CD4-positive, alpha-beta T cell treated with Interleukin-15 for 4 hours (primary cell): ENCODE results near the gene GALNTL6.
A peak's percentile ranks its signal among the peaks of the same experiment; 100 is the strongest.
"Not testable (repeated sequence)": the region's sequence is repeated elsewhere in the genome, so short reads cannot be mapped to it uniquely, and the experiment has no call there.

Experiments
- DNase-seq: peaks from one replicate; pipeline ENCODE4 v3.0.0-alpha.2; 2020; ENCODE audit warnings: low spot score

The GALNTL6 gene

DNA sequence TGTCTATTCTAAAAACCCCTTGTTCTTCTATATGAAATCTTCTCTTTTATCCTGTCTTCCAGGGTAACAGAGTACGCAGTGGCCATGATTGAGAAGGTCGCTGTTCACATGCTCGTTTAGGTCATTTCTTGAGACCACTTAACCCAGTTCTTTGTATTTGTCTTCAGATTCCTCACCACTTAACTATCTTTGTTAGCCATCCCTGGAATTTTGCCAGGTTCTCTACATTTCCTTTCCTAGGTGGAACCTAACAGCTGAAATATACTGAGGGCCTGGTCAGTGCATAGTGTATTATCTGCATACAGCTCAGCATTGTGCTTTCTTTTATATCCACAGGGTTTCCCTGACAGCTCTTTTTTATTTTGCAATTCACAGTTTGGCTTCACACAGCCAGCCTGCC, 1206.5 kb downstream of the GALNTL6 start:
- DNase-seq: no peak

DNA sequence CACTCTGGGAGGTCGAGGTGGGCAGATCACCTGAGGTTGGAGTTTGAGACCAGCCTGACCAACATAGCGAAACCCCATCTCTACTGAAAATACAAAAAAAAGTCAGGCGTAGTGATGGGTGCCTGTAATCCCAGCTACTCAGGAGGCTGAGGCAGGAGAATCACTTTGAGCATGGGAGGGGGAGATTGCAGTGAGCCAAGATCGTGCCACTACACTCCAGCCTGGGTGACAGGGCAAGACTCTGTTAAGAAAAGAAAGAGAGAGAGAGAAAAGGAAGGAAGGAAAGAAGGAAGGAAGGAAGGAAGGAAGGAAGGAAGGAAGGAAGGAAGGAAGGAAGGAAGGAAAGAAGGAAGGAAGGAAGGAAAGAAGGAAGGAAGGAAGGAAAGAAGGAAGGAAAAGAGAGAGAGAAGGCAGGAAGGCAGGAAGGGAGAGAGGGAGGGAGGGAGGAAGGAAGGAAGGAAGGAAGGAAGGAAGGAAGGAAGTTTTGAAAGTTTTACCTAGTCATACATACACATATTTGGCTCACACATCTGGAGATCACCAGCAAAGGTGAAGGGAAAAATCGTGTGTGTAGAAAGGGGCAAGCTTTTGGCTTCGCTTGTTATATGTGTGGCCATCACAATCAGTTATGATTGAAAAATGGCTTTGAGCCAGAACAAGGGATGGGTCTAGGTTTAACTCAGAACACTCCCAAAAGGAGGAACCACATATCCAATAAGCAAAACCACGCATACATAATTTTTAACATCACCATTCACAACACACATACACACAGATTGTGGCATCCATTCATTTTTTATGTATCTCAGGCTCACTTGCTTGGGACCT, 1208.8 kb downstream of the GALNTL6 start:
- DNase-seq: not testable (repeated sequence)

DNA sequence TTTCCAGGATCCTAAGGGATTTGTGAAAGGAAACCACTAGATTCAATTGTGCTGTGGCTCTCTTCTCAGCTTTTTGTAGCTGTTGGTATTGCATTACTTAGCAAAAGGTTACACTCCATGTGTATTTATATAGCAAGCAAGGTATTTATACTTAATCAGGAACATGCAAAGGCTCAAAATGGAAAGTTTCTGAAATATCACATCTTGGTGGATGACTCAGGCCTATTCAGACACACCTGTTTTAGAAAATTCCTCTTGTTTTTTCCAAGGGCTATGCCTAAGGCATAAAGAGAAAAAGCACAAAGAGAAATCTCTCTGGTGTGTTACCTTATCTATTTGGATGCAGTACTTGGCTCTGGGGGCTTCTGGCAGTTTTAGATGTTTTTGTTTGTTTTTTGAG, 1211.0 kb downstream of the GALNTL6 start:
- DNase-seq: no peak

DNA sequence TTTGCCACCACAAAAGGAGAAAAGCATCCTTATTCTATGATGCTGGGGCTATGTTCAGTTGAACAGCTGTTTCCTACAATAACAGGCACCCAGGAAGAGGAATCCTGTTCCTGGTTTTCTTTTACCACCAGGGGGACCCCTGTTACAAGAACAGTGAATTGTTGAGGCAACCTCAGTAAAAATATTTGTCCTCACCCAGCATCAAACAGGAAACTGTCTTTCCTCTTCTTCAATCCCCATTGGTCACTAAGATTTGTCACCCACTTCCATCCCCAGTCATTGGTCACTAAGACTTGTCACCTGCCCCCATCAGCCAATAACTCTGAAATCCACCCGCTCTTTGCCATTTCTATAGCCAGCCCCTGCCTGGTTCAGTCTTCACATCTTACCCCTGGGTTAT, 1211.9 kb downstream of the GALNTL6 start:
- DNase-seq: peak; percentile 33

DNA sequence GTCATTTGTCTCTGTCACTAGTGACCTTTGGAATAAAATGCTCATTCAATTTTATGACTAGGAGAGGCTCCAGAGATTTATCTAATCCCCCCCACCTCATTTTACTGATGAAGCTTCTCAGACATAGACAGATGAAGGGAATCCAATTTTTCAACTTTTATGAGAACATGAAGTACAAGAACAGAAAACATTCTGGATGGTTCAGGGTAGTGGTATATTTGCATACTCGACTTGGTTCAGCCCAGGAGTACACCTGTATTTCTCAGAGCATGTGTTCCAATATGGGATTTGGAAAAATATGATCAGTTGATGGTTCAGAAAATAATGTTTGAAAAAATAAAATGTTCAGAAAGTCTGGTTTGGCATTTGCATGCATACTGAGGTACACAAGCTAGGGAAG, 1224.0 kb downstream of the GALNTL6 start:
- DNase-seq: no peak

DNA sequence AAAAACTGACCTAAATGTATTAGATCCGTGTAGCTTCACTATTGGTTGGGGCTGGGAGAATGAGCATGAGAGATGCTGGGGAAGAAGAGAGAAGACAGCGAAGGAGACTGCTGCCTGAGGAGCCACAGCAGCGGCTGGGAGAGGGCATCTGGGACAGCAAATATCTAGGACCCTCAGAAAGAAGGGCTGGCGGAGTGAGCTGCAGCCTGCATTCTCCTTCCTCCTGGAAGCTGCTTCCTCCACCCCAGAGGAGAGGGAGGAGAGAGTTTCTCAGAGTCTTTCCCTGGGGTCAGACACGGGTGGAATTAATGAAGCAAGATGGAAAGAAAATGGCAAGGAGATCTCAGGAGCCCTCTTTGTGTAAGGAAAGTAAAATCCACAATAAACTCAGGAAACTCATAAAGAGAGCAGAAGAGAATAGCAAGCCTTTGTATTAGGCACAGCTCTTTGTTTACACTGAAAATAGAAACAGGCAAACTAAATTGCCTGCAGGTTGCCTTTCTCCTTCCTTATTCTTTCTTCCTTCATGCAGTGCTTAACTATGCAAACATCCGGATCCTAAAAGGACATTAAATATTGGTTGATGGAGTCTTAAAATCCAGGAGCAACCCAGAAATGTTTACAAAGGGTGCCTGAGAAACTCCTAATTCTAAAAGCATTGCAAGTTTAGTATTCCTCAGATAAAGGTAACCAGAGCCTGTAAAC, 1225.1 kb downstream of the GALNTL6 start:
- DNase-seq: no peak

DNA sequence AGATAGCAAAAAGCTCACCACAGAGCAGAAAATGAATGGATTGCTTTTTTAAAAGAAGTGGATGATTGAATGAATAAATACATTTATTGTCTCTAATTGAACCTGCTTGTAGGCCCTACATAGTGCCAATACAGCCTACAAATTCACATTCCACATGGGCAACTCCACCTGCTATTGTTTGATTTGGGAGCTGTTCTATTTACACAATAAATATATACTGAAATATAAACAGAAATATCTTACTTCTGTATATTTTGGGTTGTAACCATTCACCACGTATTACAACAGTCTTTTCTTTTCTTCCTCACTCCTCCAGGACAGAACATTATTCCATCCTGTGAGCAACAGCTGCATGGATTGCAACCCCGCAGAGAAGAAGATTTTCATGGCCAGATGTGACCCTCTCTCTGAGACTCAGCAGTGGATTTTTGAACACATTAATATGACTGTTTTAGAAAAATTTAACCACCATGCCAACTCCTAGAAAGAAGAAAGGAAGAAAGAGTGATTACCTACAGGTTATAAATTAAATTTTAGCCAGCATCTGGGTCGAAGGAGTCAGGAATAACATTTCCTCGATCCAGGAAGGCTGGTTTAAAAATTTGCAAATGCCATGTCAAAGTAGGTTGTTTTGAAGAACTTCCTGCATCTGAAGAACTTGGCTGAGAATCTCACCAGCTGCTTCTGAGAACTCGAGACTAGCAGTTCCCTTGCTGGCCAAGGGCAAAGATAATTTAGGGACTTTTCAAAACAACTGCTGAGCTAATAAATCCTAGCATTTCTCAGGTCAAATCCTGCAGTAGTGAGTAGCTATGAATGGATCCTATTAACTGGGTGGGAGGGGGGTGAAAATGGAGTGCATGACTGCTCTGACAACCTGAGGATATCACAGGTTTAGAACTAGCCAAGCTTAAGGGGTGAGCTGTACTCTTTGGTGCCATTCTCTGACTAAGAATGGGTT, 1226.7 kb downstream of the GALNTL6 start:
- no peak for DNase-seq

DNA sequence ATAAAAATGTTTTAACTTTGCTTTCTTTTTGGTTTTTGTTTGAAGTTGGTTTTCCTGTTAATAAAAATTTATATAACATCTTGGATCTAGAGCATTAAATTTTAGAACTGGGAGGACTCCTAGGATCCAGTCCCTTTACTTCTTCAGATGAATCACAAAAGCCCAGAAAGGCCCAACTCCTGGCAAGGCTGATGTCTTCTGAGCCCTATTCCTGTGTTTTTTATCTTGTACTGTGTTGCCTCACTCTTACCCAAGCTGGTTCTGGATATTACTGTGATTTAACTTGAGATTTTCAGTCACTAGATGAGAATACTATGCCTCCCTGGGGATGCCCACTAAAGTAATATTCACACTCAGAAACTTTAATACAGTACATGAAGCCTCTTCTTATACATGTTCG, 1228.3 kb downstream of the GALNTL6 start:
- DNase-seq: no peak

DNA sequence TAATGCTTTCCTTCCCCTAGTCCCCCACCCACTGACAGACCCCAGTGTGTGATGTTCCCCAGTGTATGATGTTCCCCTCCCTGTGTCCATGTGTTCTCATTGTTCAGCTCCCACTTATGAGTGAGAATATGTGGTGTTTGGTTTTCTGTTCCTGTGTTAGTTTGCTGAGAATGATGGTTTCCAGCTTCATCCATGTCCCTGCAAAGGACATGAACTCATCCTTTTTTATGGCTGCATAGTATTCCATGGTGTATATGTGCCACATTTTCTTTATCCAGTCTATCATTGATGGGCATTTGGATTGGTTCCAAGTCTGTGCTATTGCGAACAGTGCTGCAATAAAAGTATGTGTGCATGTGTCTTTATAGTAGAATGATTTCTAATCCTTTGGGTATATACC, 1228.9 kb downstream of the GALNTL6 start:
- not testable (repeated sequence) for DNase-seq

DNA sequence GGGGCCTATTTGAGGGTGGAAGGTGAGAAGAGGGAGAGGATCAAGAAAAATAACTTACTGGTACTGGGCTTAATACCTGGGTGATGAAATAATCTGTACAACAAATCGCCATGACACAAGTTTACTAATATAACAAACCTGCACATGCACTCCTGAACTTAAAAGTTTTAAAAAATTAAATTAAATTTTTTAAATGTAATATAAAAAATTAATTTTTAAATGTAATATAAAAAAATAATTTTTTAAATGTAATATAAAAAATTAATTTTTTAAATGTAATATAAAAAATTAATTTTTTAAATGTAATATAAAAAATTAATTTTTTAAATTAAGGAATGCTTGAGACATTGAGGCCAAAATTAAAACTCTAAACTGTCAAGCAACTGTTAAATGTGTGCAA, 1231.1 kb downstream of the GALNTL6 start:
- DNase-seq: no peak

DNA sequence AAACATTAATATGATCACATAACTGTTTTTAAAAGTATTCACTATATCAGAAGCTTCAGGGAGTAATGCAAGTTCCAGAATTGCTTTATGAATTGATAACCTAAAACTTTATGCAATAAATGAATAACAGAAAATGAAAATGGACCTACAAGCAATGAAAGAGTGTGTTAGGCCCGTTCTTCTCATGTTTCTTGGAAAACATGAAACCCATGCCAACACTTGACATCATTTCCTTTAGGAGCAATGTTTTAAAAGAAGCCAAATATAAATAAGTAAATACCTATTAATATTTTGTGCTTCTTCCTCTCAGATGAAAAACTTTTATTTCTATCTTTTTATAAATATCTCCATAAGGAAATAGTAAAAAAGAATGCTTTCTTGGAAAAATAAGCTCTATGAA, 1232.4 kb downstream of the GALNTL6 start:
- no peak for DNase-seq

DNA sequence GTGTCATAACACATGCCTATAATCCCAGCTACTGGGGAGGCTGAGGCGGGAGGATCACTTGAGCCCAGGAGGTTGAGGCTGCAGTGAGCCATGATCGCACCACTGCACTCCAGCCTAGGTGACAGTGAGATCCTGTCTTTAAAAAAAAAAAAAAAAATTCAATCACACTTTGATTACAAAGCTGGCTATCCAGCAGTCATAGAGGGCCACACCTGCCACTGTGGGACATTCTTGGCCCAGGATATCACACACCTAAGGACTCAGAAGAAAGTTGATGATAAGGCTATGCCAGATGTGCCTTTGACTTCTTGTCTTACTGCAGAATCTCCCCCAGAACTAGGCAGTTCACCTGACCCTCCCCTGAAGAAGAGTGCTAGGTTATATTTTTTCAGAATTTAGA, 1232.9 kb downstream of the GALNTL6 start:
- no peak for DNase-seq

DNA sequence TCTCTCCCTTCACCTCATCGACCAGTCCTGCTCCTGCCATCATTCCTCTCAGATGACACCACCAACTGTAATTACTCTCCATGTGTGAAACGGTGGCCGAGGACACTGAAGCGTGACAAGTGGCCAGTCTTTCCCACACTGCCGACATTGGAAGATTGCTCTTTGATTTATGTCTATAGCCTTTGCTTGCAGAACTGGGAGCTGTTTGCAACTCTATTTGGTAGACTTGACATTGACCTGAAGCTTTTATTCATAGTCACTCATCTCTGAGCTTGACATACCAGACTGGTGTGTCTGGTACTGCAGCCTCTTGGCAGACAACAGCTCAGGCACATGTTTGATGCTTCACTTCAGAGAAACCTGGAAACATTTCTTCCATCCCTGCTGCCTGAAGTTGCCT, 1233.6 kb downstream of the GALNTL6 start:
- no peak for DNase-seq

DNA sequence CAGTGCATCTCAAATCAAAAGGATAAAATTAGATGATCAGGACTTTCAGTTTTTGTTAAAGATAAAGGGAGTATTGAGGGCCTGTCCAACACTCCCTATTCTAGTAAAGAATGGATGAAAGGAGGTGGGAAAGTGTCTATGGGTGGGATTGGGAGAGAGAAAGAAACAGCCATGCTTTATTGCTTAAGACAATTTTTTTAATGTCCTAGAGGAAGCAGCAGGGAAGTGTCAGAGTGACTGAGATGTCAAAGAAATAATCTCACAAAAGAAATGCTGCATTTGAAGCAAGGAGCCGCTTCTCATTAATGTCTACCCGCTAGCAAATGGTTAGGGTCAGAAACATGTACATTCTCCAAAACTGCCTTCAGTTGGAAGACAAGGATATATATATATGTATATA, 1238.0 kb downstream of the GALNTL6 start:
- no peak for DNase-seq

DNA sequence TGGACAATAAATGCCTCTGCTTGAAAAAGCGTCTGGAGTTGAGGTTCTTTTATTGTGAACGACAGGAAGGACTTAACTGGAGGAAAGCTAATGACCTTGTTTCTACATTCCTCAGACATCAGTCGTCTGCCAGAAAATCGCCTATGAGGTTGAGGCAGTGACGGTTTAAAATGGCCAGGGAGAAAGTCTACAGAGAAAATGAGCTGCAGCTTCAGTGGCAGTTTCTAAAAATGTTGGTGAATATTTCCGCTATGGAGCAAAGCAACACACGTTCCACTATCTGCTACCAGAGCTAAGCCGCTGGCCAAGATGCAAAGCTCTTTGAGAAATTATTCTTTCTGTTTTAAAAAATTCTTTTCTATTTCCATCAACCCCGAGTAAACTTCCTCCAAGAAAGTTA, 1238.5 kb downstream of the GALNTL6 start:
- no peak for DNase-seq

DNA sequence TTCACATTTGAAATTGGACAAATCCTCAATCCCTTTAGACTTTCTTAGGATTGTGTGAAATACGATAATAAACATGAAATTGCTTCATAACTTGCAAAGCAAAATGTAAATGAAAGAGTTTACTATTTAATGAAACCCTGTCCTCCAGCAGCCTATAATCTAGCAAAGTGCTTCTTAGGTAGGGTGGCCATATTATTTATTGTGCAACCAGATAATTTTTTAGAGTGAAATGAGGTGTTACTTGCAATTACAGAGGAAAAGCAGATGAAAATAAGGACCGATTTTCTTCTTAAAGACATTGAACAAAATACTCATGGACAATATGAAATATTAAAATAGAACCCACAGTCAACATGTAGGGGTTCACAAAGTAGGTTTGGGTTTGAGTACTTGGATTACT, 1239.2 kb downstream of the GALNTL6 start:
- no peak for DNase-seq

DNA sequence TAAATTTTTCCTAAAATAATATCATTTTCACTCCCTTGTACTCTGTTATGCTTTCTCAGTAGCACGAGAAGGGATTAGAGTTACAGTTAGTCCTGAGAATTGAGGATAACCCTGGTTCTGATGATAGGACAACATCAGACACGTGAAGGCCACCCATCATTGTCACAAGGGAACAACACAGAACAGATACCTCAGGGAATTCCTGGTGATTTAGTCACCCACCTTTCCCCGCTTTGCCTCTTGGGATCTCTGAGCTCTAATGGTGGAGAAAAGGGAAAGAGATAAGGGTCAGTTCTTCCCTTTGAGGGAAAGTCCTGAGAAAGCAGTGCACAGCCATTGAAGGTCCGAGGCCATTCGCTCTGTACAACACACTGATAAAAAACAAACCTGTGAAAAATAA, 1243.1 kb downstream of the GALNTL6 start:
- no peak for DNase-seq

DNA sequence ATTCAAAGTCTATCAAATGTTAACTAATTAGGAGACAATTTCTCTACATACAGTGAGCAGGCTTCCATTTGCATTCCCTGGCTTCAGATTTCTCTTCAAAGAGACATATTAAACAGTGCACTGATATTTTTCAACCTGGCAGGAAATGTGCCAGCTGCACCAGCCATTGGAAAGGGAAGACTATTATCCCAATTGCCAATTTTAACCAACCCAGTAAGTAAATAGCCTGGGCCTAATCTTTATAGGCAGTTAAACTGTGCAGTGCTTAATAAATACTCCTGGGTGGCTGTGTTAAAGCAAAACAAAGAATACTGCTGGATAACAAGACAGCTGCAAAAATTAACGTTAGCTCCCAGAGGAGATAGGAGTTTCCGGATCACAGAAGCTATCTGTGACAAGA, 1243.5 kb downstream of the GALNTL6 start:
- DNase-seq: no peak

DNA sequence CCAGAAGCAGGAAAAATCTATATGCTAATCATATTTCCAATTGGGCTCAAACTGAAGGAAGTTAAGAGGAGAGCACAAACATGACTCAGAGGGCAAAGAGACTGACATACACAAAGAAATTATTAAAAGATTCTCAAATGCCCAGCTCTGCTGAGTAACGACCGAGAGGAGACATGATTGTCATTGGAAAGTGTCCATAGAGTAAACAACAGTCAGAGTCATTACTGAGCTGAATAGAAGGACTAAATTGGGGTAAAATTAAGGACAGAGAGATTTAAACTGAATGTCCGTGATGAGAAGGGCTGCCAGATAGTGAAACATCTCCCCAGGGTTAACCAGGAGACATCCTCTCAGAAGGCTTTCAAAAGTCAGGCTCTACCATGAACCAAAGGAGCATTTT, 1244.2 kb downstream of the GALNTL6 start:
- no peak for DNase-seq

DNA sequence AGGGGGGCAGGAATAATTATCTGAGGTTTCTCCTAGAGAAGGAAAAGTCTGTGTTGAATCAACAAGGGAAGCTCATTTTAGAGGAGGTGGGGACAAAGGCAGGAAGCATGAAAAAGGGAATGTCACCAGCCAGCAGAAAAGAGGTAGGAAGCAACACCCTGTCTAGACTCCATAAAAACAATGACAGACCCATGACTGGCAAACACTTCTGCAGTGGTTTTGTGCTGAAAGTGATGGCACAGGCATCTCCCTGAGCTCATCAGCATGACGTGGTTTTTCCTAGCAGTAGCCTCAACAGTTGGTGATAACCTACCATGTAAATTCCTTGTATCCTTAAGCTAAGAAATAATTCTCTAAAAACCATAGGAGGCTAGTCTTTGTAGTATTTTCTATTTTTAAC, 1244.7 kb downstream of the GALNTL6 start:
- no peak for DNase-seq

DNA sequence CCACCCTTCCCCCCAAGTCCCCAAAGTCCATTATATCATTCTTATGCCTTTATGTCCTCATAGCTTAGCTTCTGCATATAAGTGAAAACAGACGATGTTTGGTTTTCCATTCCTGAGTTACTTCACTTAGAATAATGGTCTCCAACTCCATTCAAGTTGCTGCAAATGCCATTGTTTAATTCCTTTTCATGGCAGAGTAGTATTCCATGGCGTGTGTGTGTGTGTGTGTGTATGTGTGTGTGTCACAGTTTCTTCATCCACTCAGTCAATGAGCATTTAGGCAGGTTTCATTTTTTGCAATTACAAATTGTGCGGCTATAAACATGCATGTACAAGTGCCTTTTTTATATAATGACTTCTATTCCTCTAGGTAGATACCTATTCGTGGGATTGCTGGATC, 1248.0 kb downstream of the GALNTL6 start:
- no peak for DNase-seq

DNA sequence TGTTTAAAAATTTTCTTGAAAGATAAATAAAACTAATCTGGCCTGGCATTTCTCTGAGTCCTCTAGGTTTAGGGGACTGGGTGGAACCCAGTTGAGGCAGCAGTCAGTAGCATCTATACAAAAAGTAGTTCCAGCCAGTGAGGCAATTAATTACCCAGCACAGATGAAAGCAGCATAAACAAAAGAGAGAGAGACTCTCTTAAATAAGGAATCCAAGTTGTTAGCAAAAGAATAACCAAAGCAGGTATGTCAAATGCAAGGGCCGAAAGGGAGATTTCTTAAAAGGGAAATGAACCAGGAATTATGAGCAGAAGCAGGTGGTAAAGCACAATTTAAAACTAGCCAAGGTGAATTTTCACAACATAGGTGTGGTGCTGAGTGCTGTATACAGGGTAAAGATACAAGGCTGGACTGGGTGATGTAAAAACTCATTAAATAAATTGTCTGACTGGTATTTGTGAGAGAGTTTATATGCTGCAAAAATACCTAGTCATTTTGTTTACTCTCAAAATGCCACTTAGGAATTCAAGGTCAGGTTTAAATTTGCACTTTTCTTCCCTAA, 1260.8 kb downstream of the GALNTL6 start:
- no peak for DNase-seq
